Bronchial epithelial cell (primary cell): ENCODE data around the gene SFXN5. TPM values are rescaled to one million over a fixed set of nuclear protein-coding genes. Genes with fewer than 3 reads are reported as not detected.
A peak's percentile ranks its signal among the peaks of the same experiment; 100 is the strongest.

Experiments used
- DNase-seq: peaks from one replicate; pipeline ENCODE4 v3.0.0-alpha.2; 2010; ENCODE audit warnings: low read depth
- FAIRE-seq: peaks from 2 replicates; lab custom pipeline; 2011; peaks lifted over from hg19 to GRCh38; lab: Jason Lieb, UNC
- H3K27me3 ChIP-seq: 2 replicates; pipeline ENCODE4 v1.5.1; 2011; ENCODE audit warnings: low read length; ENCODE audit not compliant: control insufficient read depth, insufficient read depth
- H3K36me3 ChIP-seq: 2 replicates; pipeline ENCODE4 v1.5.1; 2011; ENCODE audit warnings: low read length; ENCODE audit not compliant: control insufficient read depth, insufficient read depth
- H3K4me3 ChIP-seq: 2 replicates; pipeline ENCODE4 v1.5.1; 2011; ENCODE audit warnings: mild to moderate bottlenecking, low read depth, low read length, control low read depth
- CTCF ChIP-seq: IDR thresholded peaks from 2 replicates; pipeline ENCODE4 v1.5.1; 2011; ENCODE audit warnings: mild to moderate bottlenecking, moderate library complexity, low read length, control low read depth, inconsistent platforms; ENCODE audit not compliant: insufficient read depth, severe bottlenecking
- total RNA-seq: library from RNA; depleted of rRNA; stranded (reverse); fragments of >200 nt; gene quantifications from 2 replicates; pipeline ENCODE4 v1.2.1, GENCODE V29; 2014

Gene SFXN5
- total RNA-seq, 1 donor from 2014 or later, result 5.3 TPM

GRCh38 chr2:72968286-72968685 is 103.2 kb downstream of the SFXN5 start:
- no peak for FAIRE-seq
- no peak for TF ChIP-seq CTCF
- H3K36me3 ChIP-seq, result no peaks in the 10 kb centered on the region
- H3K27me3 ChIP-seq, result no peaks in the 10 kb centered on the region
- no peak for DNase-seq
- H3K4me3 ChIP-seq, result no peak overlapping the region

GRCh38 chr2:72965770-72966450 is 105.6 kb downstream of the SFXN5 start:
- TF ChIP-seq CTCF, result no peak
- no peaks in the 10 kb centered on the region for H3K36me3 ChIP-seq
- H3K4me3 ChIP-seq, result no peak overlapping the region
- no peaks in the 10 kb centered on the region for H3K27me3 ChIP-seq
- FAIRE-seq (peak; percentile 40), DNase-seq (no peak)

GRCh38 chr2:72965016-72965415 is 106.5 kb downstream of the SFXN5 start:
- TF ChIP-seq CTCF, result no peak
- DNase-seq (no peak), FAIRE-seq (no peak)
- Histone ChIP-seq H3K27me3 (no peaks in the 10 kb centered on the region), H3K4me3 (no peak overlapping the region), H3K36me3 (no peaks in the 10 kb centered on the region)

GRCh38 chr2:72964146-72964525 is 107.4 kb downstream of the SFXN5 start:
- peak; percentile 55 for FAIRE-seq
- TF ChIP-seq CTCF, result no peak
- no peaks in the 10 kb centered on the region for H3K27me3 ChIP-seq
- H3K36me3 ChIP-seq, result no peaks in the 10 kb centered on the region
- no peak for DNase-seq
- no peak overlapping the region for H3K4me3 ChIP-seq

- DNase-seq (no peak), FAIRE-seq (no peak)
- H3K36me3 ChIP-seq, result no peaks in the 10 kb centered on the region
- no peak overlapping the region for H3K4me3 ChIP-seq
- no peaks in the 10 kb centered on the region for H3K27me3 ChIP-seq
- TF ChIP-seq CTCF, result no peak
Observed at GRCh38 chr2:72963423-72964145, 107.9 kb downstream of the SFXN5 start.
